Upper lobe of right lung (tissue), 1 donor: ENCODE data around the gene SPAG16. TPM values are rescaled to one million over a fixed set of nuclear protein-coding genes. Genes with fewer than 3 reads are reported as not detected.

Source experiments
- ATAC-seq: fragments of 200-7000 bp; cut with Tn5 transposase; one replicate; pipeline ENCODE4 v1.9.1; 2020; ENCODE audit warnings: mild to moderate bottlenecking, moderate library complexity
- DNase-seq: peaks from one replicate; pipeline ENCODE4 v3.0.0-alpha.2; 2020
- H3K27ac ChIP-seq: fragments of 200-600 bp; one replicate; pipeline ENCODE4 v1.8.0; 2022
- H3K27me3 ChIP-seq: fragments of 200-600 bp; one replicate; pipeline ENCODE4 v1.8.0; 2022; ENCODE audit warnings: mild to moderate bottlenecking
- H3K36me3 ChIP-seq: fragments of 200-600 bp; one replicate; pipeline ENCODE4 v1.8.0; 2022
- H3K4me1 ChIP-seq: fragments of 200-600 bp; one replicate; pipeline ENCODE4 v1.8.0; 2022
- H3K4me3 ChIP-seq: fragments of 200-600 bp; one replicate; pipeline ENCODE4 v1.8.0; 2022; ENCODE audit warnings: mild to moderate bottlenecking
- H3K9me3 ChIP-seq: fragments of 200-600 bp; one replicate; pipeline ENCODE4 v1.8.0; 2022
- CTCF ChIP-seq: fragments of 200-600 bp; IDR thresholded peaks from one replicate; pipeline ENCODE4 v1.8.0; 2022; ENCODE audit warnings: antibody characterized with exemption
- intact Hi-C: fragments of 100-400 bp; cut with DNase I; formaldehyde crosslinking; loops from one replicate; pipeline ENCODE4 v1.11.0; 2022
- total RNA-seq: library from RNA; stranded (reverse); fragmentation: NEBNext Ultra II Directional; extraction: Animal tissue kit (Norgen Biotek cat#: 25700); gene quantifications from one replicate; pipeline ENCODE4 v1.2.1, GENCODE V29; 2021
- donor health status: DM: no; HTN: yes; CAD: no; lungs with severe emphysema.

SPAG16 gene
- total RNA-seq, 1 donor from 2014 or later, result 11.6 TPM

GRCh38 chr2:214004463-214004862, 720.2 kb downstream of the SPAG16 start:
- TF ChIP-seq CTCF, result no peak

GRCh38 chr2:214005337-214005736, 721.1 kb downstream of the SPAG16 start:
- no peak for DNase-seq
- no peak for TF ChIP-seq CTCF
- H3K9me3 ChIP-seq, result no peaks in the 10 kb centered on the region
- H3K36me3 ChIP-seq, result no peaks in the 10 kb centered on the region
- no peak for ATAC-seq
- H3K4me3 ChIP-seq, result no peak overlapping the region
- no peaks in the 10 kb centered on the region for H3K27me3 ChIP-seq
- no peak overlapping the region for H3K27ac ChIP-seq
- H3K4me1 ChIP-seq, result no peaks in the 10 kb centered on the region
- intact Hi-C loops, result no loop called here

More at GRCh38 chr2:214004463-214004862, 720.2 kb downstream of the SPAG16 start:
- Histone ChIP-seq H3K27me3 (no peaks in the 10 kb centered on the region), H3K9me3 (no peaks in the 10 kb centered on the region), H3K4me3 (no peak overlapping the region), H3K4me1 (no peaks in the 10 kb centered on the region), H3K27ac (no peak overlapping the region), H3K36me3 (no peaks in the 10 kb centered on the region)
- DNase-seq (no peak), ATAC-seq (no peak)
- intact Hi-C loops, result no loop called here

- Histone ChIP-seq H3K27me3 (no peaks in the 10 kb centered on the region), H3K36me3 (no peaks in the 10 kb centered on the region), H3K27ac (no peak overlapping the region), H3K9me3 (no peaks in the 10 kb centered on the region), H3K4me1 (no peaks in the 10 kb centered on the region), H3K4me3 (no peak overlapping the region)
- ATAC-seq, result no peak
- no peak for TF ChIP-seq CTCF
- no peak for DNase-seq
- intact Hi-C loops, result no loop called here
Measured at GRCh38 chr2:214006601-214007000, 722.3 kb downstream of the SPAG16 start.

GRCh38 chr2:214011676-214012075, 727.4 kb downstream of the SPAG16 start:
- Histone ChIP-seq H3K4me3 (no peak overlapping the region), H3K27ac (no peak overlapping the region), H3K36me3 (no peaks in the 10 kb centered on the region), H3K4me1 (no peaks in the 10 kb centered on the region), H3K9me3 (no peaks in the 10 kb centered on the region), H3K27me3 (no peaks in the 10 kb centered on the region)
- intact Hi-C loops, result no loop called here
- ATAC-seq (no peak), DNase-seq (no peak)
- no peak for TF ChIP-seq CTCF

- no peak for TF ChIP-seq CTCF
- ATAC-seq, result no peak
- H3K4me3 ChIP-seq, result no peak overlapping the region
Measured at GRCh38 chr2:214014551-214015220, 730.4 kb downstream of the SPAG16 start.

More at GRCh38 chr2:214014551-214015220, 730.4 kb downstream of the SPAG16 start:
- intact Hi-C loops, result no loop called here
- H3K4me1 ChIP-seq, result no peaks in the 10 kb centered on the region
- H3K36me3 ChIP-seq, result no peaks in the 10 kb centered on the region
- H3K27me3 ChIP-seq, result no peaks in the 10 kb centered on the region
- no peak overlapping the region for H3K27ac ChIP-seq
- H3K9me3 ChIP-seq, result no peaks in the 10 kb centered on the region
- no peak for DNase-seq
